HL-60 (cell line): ENCODE results near the gene SLC39A3.

Experiments
- CTCF ChIP-seq: IDR thresholded peaks from one replicate; pipeline ENCODE4 v1.5.1; 2011; ENCODE audit warnings: low read length, control low read depth, inconsistent platforms; ENCODE audit not compliant: insufficient read depth
- POLR2AphosphoS5 ChIP-seq: IDR thresholded peaks from 2 replicates; pipeline ENCODE4 v1.6.1; 2012; ENCODE audit warnings: low read depth

- TF ChIP-seq POLR2AphosphoS5 (no peak), CTCF (no peak)
Observed at GRCh38 chr19:2747349-2747748, 7.5 kb upstream of the SLC39A3 start.
